GM10847 (cell line): ENCODE measurements around the gene PPID.

Source experiments
- POLR2A ChIP-seq: IDR thresholded peaks from 2 replicates; pipeline ENCODE4 v1.6.1; 2011; ENCODE audit not compliant: insufficient read length; ENCODE audit errors: extremely low read depth

The PPID gene

DNA sequence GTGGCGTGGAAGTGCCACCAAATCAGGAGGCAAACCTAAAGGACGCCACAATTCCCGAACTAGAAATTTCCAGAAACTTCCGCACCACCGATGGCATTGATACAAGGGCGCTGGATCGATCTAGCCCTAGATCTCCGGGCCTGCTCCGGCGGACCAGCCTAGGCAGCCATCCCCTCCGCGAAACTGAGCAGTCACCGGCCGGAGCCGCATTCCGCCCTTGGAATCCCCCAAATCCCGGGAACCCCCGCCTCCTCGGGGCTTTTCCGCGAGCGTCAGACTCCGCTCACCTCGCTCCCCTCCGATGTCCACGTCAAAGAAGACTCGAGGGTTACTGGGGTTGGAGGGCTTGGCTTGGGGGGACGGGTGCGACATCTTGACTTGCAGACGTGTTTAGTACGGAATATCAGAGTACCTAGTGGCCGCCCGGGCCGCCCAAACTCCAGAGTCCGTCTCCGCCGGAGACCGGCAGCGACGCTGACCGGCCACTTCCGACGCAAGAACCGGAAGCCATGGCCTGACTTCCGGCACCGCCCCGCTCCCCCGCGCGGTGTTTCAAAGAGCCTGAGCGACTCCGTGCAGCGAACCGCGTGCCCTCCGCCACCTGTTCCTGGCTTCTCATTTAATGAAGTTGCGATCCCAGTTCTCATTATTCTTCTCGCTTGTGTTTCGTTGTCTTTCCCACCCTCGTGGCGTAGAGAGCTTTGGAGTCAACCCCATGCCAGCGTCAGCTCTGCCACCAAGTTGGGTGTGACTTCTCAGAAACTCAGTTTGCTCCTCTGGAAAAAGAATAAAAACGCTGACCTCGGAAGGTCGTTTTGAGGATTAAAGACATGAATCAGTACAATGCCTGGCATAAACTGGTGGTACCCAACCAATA, at the start of gene PPID:
Gene PPID, minus strand, starts transcription at position 480 of the 877 bp plus-strand sequence. Its CDS starts 108 bp downstream, at position 372.
- peak; percentile 84 for TF ChIP-seq POLR2A

DNA sequence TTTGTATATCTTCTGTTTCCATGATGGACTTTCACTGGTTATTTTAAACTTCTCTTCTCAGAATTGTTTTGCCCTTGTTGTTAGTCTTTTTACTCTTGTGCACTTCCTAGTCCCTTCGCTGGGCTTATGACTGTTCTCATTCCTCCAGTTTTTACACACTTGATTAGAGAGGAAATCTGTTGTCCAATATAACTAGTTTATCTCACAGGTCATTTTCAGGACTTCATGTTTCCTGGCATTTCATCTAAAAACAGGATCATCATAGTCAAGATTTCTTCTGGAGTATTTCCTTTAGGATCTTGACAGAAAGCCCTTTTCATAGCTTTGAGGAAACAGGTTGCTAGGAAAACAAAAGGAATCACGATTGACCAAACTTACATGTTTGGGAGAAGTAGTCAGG, 48.6 kb upstream of the PPID start:
- no peak for TF ChIP-seq POLR2A

DNA sequence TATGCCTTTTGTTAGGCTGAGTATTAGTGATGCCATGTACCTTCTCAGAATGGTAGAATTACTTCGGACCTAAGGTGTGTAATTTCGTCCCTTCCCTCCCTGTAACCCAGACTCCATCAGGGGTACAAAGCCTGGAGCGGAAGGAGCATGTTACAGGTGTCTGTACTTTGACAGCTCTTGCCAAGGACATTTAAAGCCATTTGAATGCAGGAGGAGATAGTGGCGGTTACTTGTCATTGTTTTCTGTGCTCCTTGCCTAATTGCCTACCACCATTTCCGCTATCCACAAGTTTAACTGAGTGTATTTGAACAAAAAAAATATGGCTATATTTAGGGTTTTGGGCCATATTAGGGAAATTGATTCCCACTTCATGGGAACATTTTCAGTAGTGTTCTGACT, 47.5 kb upstream of the PPID start:
- no peak for TF ChIP-seq POLR2A

DNA sequence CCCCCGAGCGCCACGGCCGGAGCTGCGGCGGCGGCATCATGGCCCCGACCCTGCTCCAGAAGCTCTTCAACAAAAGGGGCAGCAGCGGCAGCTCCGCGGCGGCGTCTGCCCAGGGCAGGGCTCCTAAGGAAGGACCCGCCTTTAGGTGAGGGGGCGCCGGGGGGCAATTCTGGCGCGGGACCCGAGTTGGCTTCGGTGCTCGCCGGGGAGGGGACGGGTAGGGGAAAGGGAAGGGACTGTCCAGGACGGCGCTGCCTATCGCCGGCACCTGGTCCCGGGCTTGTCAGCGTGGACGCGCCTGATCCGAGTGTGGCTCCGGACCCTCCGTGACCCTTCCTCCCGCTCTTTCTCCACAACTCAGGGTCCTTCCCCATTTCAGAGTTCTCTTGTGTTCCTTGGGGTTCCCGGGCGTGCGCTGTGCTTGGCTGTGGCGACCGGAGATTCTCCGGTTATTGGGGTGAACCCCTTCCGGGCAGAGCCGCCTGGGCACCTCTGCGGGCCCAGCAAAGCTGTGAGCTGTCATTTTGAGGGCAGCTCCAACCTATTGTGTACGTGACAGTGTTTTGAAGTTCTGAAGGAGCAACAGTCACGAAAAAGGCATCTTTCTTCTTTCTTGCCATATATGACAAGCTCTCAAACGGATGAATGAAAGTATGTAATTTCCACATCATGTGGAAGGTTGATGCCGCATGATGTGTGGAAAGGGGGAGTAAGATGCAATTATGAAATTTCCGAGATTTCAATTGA, 46.2 kb upstream of the PPID start:
- no peak for TF ChIP-seq POLR2A

DNA sequence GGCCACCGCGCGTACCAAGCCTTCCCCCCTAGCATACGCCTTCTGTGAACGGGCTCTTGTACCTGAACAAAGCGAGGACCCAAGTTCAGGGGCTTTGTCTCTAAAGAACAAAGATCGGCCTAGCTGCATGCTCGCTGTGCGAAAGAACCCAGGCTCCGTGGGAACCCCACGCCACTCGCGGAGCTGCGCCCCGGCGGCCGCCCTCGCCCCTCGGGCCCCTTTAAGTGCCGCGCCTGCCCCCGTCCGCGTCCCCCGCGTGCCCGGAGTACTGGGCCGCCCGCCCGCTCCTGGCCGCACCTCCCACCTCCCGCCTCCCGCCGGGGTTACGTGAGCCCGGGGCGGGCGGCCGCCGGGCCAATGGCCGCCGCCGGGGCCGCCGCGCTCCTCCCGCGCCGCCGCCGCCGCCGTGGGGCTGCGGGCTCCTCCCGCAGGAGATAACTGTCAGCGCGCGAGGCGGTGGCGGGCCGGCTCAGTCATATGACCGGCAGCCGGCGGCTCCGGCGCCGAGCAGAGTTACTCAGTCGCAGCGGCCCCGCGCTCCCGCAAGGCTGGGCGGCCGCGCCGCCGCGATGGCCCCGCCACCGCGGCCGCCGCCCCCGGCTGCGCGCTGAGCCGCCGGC, 45.5 kb upstream of the PPID start, which contains the start of gene FNIP2:
Gene FNIP2, plus strand, starts transcription at position 472 of the 620 bp plus-strand sequence. CDS start 187 bp downstream, outside the sequence.
- TF ChIP-seq POLR2A = peak; percentile 38

DNA sequence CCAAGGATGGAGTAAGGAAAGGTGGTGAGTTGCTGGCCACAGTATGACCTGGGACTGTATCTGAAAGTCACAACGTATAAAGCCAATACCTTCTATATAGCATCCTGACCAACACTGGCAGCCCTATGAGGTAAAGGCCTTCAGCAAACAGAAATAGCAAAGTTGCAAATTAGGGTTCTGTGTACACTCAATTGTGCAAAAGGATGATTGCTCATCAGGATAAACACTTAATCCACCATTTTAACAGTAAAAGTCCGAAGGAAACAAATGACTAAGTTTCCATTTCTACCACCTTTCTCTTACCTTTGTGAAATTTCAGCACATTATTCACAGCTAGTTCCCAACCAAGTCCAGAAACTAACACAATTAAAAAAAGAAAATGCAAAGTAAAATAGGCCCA, 44.3 kb upstream of the PPID start:
- no peak for TF ChIP-seq POLR2A

DNA sequence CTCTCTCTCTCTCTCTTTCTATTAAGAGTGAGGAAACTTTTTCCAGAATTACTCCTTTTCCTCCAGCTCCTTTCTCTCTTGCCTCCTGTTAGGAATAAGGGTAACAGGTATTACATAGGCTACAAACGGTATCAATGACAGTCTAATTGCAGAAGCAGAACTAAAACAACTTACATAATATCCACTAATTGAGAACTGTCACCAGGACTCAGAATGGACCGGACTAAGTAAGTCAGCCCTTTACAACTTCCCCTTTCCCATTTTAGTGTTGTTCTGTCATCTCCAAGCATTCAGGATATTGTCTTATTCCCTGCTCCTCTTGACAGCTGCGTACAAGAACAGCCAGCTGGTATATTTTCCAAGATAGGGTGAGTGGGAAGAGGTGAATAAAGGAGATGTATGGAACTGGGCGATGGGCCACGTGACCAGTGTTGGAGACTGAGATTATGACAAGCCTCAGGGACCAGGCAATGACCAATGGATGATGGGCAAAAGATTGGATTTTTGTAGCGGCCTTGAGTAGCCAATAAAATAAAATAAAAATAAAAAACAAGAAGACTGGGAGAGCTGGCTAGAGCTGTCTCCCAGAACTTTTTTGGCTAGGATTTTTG, 43.3 kb upstream of the PPID start:
- TF ChIP-seq POLR2A = no peak

DNA sequence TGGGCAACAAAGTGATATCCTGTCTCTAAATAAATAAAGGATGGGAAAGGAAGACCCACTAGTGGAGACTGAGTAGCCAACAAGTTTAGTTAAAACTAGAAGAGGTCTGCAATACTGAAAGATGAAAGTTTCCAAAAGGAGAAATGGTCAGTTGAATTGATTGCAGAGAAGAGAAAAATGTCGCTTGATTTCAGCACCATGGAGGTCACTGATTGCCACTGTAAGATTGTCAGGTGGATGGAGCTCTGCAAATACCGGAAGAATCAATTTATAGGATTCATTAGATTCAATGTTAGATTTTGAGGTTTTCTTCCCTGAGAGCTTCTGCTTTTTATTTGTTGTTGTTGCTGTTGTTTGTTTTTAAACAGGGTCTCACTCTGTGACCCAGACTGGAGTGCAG, 40.3 kb upstream of the PPID start:
- TF ChIP-seq POLR2A = no peak

DNA sequence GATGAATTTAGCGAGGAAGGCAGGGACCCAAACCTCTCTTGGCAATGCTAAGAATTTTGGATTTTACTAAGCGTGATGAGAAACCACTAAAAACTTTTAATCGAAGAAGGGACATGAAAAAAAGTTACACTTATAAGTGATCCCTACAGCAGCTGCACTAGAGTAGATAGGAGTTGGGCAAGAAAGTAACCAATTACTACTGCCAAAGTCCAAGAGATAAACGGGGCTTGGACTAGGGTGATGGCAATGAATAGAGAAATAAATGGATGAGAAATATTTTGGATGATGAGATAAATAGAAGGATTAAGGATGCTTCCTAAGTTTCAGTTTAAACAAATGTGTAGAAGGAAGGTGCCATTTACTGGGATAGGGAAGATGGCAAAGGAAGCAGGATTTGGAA, 39.4 kb upstream of the PPID start:
- no peak for TF ChIP-seq POLR2A

DNA sequence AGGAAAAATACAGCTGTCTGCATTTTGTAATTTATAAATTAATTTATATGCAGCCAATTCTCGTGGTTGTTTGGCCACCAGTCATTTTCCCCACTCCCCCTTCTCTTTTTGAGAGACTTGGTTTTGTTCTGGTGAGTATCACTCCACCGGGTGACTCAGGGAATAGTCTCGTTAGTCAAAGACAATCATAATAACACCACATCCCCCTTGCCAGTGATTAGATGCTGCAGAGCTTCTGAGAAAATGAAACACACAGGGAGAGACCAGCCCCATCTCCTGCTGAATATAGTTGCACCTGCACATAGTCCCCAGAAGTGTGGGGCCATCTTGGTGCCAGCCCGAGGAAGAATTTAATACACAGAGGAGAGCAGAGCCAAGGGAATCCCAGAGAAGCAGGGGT, 37.7 kb upstream of the PPID start:
- TF ChIP-seq POLR2A = no peak

DNA sequence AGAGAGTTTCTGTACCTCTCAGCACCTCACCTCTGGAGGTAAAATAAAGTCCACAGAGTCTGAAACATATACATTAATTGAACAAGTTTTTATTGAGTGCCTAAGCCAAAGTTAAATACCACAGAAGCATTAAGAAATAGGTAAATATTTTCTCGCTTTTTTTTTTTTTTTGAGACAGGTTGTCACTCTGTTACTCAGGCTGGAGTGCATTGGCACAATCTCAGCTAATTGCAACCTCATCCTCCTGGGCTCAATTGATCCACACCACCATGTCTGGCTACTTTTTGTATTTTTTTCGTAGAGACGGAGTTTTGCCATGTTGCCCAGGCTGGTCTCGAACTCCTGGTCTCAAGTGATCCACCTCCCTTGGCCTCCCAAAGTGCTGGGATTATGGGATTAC, 35.5 kb upstream of the PPID start:
- no peak for TF ChIP-seq POLR2A

DNA sequence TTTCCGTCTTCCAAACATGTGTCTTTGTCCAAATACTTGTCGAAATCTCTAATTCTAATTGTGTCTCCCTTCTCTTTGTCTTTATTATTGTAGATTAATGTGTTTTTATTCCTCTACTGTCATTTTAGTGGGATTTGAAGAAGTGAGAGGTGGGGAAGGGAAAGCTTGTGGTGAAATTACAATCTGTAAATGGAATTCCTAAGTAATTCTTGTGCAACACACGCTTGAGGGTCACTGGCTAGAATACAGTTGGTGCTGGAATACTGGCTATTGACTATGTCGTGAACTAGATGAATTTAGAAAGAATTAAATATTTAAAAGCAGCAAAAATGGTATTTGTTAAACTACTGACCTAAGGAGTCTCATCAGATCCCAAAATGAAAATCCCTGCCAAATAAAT, 34.9 kb upstream of the PPID start:
- no peak for TF ChIP-seq POLR2A

DNA sequence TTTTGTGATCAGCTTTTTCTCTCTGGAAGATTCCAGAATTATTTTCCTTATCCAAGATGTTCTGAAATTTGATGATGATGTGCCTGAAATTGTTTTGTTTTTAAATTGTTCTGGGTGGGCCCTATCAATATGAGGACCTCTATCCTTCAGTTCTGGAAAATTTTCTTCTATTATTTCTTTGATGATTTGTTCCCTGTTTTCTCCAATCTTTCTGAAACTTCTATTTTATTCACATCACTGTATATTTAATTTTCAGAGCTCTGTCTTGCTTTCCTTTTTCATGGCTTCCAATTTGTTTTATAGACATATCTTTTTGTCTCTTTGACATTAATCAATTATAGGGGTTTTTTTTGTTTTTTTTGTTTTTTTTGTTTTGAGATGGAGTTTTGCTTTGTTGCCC, 33.4 kb upstream of the PPID start:
- TF ChIP-seq POLR2A = no peak

DNA sequence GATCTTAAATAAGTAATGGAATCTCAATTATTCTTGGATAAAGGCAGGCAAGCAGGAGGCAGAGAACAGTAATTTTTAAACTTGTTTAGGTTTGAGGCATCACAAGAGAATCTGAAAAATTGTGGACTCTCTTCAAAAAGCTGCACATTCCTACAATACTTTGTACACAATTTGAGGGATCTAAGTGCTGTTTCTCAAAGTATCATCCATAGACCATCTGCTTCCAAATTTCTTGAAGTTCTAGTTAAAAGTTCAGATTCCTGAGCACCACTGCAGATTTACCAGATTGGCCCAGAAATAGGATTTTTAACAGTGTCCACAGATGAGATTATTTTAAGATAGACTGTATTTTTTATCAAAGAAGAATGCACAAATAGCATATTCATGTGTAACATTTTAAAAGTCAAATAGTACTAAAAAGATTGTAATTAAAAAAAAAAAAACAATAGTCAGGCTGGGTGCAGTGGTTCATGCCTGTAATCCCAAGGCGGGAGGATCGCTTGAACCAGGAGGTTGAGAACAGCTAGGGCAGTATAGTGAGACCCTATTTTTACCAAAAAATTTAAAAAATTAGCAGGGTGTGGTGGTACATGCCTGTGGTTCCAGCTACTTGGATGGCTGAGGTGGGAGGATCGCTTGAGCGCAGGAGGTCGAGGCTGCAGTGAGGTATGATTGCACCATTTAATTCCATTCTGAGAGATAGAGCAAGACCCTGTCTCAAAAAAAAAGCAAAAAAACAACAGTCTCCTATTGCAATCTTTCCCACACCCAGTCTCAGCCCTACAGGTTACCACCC, 31.4 kb upstream of the PPID start:
- TF ChIP-seq POLR2A = no peak

DNA sequence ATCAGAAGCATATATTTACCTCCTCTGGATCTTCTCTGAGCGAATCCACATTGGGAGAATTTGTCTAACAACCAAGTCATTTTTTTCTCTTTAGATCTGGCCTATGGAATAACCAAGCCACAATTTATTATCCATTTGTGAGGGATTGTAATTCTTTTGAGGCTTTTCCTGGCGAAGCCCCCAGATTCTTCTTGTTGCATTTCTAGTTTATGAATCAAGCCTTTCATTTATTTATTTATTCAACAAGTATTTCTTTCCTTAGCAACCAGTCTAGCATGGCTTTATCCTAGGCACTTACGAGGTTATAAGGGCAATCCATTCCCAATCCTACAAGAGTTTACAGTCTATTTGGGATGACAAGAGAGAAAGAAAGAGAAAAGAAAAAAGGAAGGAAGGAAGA, 27.2 kb upstream of the PPID start:
- TF ChIP-seq POLR2A = no peak
